ENCODE measurements around the gene TMEM252. TPM values are rescaled to one million over a fixed set of nuclear protein-coding genes. Genes with fewer than 3 reads are reported as not detected.

The TMEM252 gene, protein sequence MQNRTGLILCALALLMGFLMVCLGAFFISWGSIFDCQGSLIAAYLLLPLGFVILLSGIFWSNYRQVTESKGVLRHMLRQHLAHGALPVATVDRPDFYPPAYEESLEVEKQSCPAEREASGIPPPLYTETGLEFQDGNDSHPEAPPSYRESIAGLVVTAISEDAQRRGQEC
- not detected in 2 replicates for total RNA-seq

DNA sequence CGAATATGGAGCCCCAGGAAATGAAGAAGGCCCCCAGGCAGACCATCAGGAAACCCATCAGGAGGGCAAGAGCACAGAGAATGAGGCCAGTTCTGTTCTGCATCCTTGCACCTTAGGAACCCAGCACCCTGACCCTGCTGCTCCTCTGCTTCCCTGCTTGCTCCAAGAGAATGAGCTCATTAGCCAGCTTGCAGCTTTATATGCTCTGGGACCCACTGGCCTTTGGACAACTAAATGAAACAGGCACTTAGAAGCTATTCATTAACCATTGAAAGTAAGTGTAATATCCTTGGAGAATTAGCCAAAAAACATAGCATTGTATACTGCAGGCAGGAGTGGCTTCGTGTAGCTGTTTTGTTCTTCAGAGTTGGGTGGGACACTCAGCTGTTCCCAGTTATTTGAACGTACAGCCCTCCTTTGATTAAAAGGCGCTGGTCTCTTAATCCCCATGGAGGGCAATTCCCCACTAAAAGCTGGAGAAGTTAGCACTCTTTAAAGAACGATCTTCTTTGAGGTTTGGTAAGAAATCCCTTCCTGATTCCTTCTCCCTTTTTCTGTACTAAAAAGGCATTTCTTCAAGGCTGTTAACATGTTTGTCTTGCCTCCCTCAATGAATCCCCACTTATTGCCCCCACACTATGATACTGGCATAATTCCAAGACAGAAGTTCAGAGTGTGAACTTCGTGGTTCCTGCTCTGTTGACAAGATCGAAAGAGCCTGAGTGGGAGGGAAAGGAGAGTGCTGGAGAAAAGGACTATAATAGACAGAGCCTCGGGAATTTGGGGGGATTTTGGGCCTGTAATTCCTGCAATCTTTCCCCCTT, at the start of gene TMEM252:
Gene TMEM252 (minus strand): TSS at position 172 of the 824 bp plus-strand sequence. CDS start 69 bp downstream, at position 103.
- Mint-ChIP-seq H3K9me3 (no peaks in the 10 kb centered on the region), H3K4me3 (no peak within 1 kb of the TSS), H3K36me3 (ENCODE audit: low read depth) (no peaks in the 10 kb centered on the region), H3K27ac (no peak within 1 kb of the TSS), H3K4me1 (no peaks in the 10 kb centered on the region), H3K27me3 (peaks cover 16% of the 10 kb centered on the region)
- no peak for DNase-seq
- intact Hi-C loops (cut with micrococcal nuclease), result no loop called here

- peaks cover 13% of the 10 kb centered on the region for H3K4me1 Mint-ChIP-seq
- H3K36me3 Mint-ChIP-seq (ENCODE audit: low read depth), result no peaks in the 10 kb centered on the region
- H3K27ac Mint-ChIP-seq, result no peak overlapping the region
- no peak for DNase-seq
- intact Hi-C loops (cut with micrococcal nuclease), result loop anchor here (10.0 kb wide), 1 partner anchor 260 kb away; no protein-coding TSS in a partner anchor
- H3K4me3 Mint-ChIP-seq, result no peak overlapping the region
- no peaks in the 10 kb centered on the region for H3K9me3 Mint-ChIP-seq
- H3K27me3 Mint-ChIP-seq, result no peaks in the 10 kb centered on the region
Measured at GRCh38 chr9:68585034-68585761, 44.5 kb upstream of the TMEM252 start.

DNA sequence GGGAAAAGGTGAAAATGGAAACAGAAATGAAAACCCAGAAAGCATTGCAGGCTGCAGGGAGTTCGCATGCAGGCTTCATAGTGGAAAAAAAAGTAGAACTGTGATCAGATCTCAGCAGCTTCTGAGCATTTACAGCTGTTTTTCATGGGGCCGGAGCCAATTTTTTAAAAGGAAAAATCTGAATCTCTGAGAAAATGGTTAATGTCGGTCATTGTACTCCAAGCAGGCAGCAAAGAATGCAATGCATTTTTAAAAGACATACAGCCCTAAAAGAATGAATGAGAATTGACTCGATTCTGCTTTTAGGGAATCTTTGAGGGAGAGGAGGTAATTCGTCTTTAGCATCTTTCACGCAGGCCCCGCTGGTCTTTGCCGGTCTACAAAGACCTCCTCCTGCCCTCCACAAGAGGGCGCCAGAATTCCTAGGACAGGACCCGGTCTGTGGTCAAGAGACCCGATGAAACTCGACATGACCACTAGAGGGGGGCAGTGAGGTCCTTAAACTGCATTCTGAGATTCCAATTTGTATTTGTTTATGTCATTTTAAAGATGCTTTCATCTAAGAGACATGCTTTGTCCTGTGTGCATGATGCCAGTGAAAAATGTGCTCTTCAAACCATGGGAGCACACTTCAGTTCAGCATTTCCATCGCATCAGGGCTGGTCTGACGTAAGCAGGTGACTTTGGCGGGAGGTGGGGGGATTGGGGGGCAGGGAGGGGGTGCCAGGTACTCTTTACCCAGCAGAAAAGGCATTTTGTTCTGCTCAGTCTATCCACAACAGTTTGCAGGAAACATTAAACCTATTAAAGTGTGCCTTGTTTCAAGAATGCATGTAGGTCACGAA, 43.7 kb upstream of the TMEM252 start:
- H3K27me3 Mint-ChIP-seq, result peaks cover 2% of the 10 kb centered on the region

DNA sequence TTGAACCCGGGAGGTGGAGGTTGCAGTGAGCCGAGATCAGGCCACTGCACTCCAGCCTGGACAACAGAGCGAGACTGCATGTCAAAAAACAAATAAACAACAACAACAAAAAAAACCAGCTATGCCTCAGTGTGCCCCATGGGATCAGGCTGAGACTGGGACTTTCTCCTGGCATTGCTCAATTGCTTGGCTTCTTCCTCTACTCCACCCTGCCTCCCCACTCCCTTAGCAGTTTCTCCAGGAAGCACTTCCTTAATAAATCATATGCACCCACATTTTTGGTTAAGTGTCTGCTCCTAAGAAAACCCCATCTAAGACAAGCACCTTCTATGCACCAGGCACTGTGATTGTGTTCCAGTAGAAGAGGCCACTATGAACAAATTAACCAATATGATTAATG, 41.0 kb upstream of the TMEM252 start:
- Mint-ChIP-seq H3K4me3 (no peak overlapping the region), H3K4me1 (peaks cover 13% of the 10 kb centered on the region), H3K27me3 (peaks cover 4% of the 10 kb centered on the region), H3K27ac (no peak overlapping the region), H3K9me3 (no peaks in the 10 kb centered on the region), H3K36me3 (ENCODE audit: low read depth) (no peaks in the 10 kb centered on the region)
- no peak for DNase-seq
- intact Hi-C loops (cut with micrococcal nuclease), result loop anchor here (5.0 to 10.0 kb wide), 3 partner anchors 181 to 263 kb away; a partner anchor contains a TSS

More for the DNA sequence above, 43.7 kb upstream of the TMEM252 start:
- intact Hi-C loops (cut with micrococcal nuclease), result loop anchor here (1.0 to 10.0 kb wide), 9 partner anchors 69 to 443 kb away; a partner anchor contains a TSS
- H3K27ac Mint-ChIP-seq, result no peak overlapping the region
- peak; percentile 94 for DNase-seq
- H3K4me3 Mint-ChIP-seq, result no peak overlapping the region
- H3K9me3 Mint-ChIP-seq, result no peaks in the 10 kb centered on the region
- H3K4me1 Mint-ChIP-seq, result peaks cover 13% of the 10 kb centered on the region
- H3K36me3 Mint-ChIP-seq (ENCODE audit: low read depth), result no peaks in the 10 kb centered on the region

- intact Hi-C loops (cut with micrococcal nuclease), result no loop called here
- H3K36me3 Mint-ChIP-seq (ENCODE audit: low read depth), result no peaks in the 10 kb centered on the region
- no peak overlapping the region for H3K27ac Mint-ChIP-seq
- no peak overlapping the region for H3K4me3 Mint-ChIP-seq
- DNase-seq, result no peak
- H3K27me3 Mint-ChIP-seq, result peaks cover 16% of the 10 kb centered on the region
- H3K4me1 Mint-ChIP-seq, result no peaks in the 10 kb centered on the region
- H3K9me3 Mint-ChIP-seq, result no peaks in the 10 kb centered on the region
Measured at GRCh38 chr9:68577774-68578591, 37.3 kb upstream of the TMEM252 start.

- Mint-ChIP-seq H3K4me3 (no peak overlapping the region), H3K36me3 (ENCODE audit: low read depth) (no peaks in the 10 kb centered on the region), H3K4me1 (no peaks in the 10 kb centered on the region), H3K27ac (no peak overlapping the region), H3K27me3 (peaks cover 21% of the 10 kb centered on the region), H3K9me3 (peaks cover 6% of the 10 kb centered on the region)
- intact Hi-C loops (cut with micrococcal nuclease), result no loop called here
- no peak for DNase-seq
Measured at GRCh38 chr9:68575817-68576216, 35.1 kb upstream of the TMEM252 start.

- intact Hi-C loops (cut with micrococcal nuclease), result no loop called here
- Mint-ChIP-seq H3K36me3 (ENCODE audit: low read depth) (no peaks in the 10 kb centered on the region), H3K27ac (no peak overlapping the region), H3K9me3 (peaks cover 6% of the 10 kb centered on the region), H3K4me1 (no peaks in the 10 kb centered on the region), H3K4me3 (no peak overlapping the region), H3K27me3 (peaks cover 23% of the 10 kb centered on the region)
- DNase-seq, result no peak
Measured at GRCh38 chr9:68574150-68574549, 33.5 kb upstream of the TMEM252 start.

DNA sequence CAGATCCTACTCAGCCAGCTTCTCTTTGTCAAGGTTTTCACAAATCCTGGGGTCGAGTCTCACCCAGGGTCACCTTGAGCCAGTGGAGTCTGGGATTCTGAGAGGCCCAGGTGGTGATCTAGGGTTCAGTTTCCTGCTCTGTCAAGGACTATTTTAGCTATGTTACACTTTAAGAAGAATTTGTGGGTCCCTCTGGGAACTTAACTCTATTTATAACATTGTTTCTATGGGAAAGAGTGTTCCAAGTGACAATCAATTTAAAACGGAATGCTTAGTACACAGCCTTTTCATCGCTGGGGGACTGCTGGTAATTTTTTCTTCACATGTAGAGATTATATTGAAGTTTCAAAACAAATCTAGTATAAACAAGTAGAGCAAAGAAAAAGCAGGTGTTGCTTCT, 26.9 kb upstream of the TMEM252 start:
- intact Hi-C loops (cut with micrococcal nuclease), result no loop called here
- H3K9me3 Mint-ChIP-seq, result peaks cover 6% of the 10 kb centered on the region
- DNase-seq, result no peak
- H3K4me3 Mint-ChIP-seq, result no peak overlapping the region
- no peaks in the 10 kb centered on the region for H3K4me1 Mint-ChIP-seq
- H3K27me3 Mint-ChIP-seq, result peaks cover 27% of the 10 kb centered on the region
- no peaks in the 10 kb centered on the region for H3K36me3 Mint-ChIP-seq (ENCODE audit: low read depth)
- no peak overlapping the region for H3K27ac Mint-ChIP-seq

DNA sequence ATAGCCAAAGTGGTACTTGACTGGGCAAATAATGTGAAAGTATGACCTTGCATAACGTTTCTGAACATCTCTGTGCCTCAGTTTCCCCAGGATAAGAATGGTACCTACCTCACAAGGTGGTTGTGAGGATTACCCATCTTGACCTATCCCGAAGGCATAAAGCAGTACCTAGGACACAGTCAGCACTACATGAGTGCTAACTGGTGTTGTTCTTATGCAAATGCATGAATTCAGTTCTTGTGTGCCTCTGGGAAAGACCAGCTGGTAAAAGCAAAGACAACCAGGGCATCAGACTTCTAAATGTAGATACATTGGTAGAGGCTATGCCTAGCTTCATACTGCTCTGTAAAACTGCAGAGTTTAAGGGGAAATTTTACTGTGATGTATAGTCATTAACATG, 21.8 kb upstream of the TMEM252 start:
- no peak overlapping the region for H3K27ac Mint-ChIP-seq
- no peak for DNase-seq
- intact Hi-C loops (cut with micrococcal nuclease), result no loop called here
- peaks cover 8% of the 10 kb centered on the region for H3K4me1 Mint-ChIP-seq
- no peaks in the 10 kb centered on the region for H3K36me3 Mint-ChIP-seq (ENCODE audit: low read depth)
- H3K27me3 Mint-ChIP-seq, result peaks cover 15% of the 10 kb centered on the region
- H3K4me3 Mint-ChIP-seq, result no peak overlapping the region
- no peaks in the 10 kb centered on the region for H3K9me3 Mint-ChIP-seq

DNA sequence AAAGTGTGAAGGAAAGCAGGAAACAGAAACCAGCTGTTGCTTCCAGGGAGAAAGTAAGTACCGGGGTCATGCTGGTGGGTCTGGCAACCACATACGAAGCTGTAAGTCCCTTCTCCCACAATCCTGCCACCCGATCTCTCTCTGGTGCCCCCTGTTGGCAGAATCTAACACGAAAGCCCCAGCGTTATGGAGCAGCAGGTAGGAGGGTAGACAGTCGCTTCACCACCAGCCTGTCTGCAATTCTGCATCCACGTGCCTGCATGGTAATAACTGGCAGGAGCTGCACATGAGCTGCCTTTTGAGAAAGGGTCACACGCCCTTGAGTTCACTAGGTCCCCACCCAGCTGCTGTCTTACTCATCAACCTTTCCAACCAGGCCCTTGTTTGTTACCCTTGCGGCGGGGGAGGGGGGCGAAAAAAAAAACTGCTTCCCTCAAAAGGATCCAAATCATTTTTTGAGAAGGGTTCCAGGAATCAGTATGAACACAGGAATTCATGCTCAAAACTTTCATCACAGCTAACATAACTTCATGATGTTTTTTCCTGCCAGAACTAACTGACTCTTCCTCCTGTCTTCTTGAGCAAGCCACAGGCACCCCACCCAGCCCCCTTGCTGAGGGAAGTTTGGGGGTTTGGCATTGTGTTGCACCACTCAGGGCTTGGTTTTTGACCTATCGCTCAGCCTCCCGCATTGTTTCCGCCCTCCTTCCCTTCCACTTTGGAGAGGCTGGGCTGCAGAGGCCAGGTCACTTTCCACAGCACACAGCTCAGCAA, 19.6 kb upstream of the TMEM252 start:
- intact Hi-C loops (cut with micrococcal nuclease), result no loop called here
- Mint-ChIP-seq H3K27me3 (peaks cover 21% of the 10 kb centered on the region), H3K9me3 (no peaks in the 10 kb centered on the region), H3K36me3 (ENCODE audit: low read depth) (no peaks in the 10 kb centered on the region), H3K4me1 (peaks cover 8% of the 10 kb centered on the region), H3K27ac (no peak overlapping the region), H3K4me3 (no peak overlapping the region)
- DNase-seq, result peak; percentile 87

- no peaks in the 10 kb centered on the region for H3K36me3 Mint-ChIP-seq (ENCODE audit: low read depth)
- no peak for DNase-seq
- no peak overlapping the region for H3K4me3 Mint-ChIP-seq
- intact Hi-C loops (cut with micrococcal nuclease), result no loop called here
- no peak overlapping the region for H3K27ac Mint-ChIP-seq
- no peaks in the 10 kb centered on the region for H3K9me3 Mint-ChIP-seq
- peaks cover 8% of the 10 kb centered on the region for H3K4me1 Mint-ChIP-seq
- peaks cover 23% of the 10 kb centered on the region for H3K27me3 Mint-ChIP-seq
Measured at GRCh38 chr9:68558545-68558944, 17.9 kb upstream of the TMEM252 start.

DNA sequence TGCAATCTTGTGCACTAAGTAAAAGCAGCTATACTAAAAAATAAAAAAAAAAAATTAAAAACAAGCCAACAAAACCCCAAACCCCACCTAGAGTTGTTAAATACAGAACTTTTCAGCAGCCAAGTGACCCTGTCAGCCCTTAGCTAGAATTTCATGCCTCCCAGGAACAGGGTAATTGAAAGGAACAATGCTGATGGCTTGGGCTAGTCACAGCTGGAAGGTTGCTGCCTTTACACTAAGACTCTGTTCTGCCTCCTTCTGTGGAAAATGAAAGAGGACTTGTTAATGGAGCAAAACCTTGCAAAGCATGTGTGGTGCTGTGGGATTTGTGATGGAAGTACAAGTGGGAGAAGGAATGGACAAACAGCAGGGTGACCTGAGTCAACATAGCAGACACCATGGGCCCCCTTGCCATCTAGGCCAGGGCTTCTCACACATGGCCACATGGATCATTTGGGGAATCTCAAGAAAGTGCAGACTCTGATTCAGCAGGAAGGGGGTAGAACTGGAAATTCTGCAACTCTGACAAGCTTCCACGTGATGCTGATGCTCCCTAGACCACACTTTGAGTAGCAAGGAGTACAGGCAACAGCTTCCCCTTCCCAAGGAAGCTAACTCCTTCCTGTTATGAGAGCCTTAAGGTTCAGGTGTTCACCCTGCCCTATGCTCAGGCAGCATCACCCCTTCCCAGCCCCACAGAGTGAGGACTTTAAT, 14.9 kb upstream of the TMEM252 start:
- Mint-ChIP-seq H3K4me1 (peaks cover 7% of the 10 kb centered on the region), H3K27me3 (peaks cover 27% of the 10 kb centered on the region), H3K27ac (no peak overlapping the region), H3K9me3 (no peaks in the 10 kb centered on the region), H3K36me3 (ENCODE audit: low read depth) (no peaks in the 10 kb centered on the region), H3K4me3 (no peak overlapping the region)
- no peak for DNase-seq
- intact Hi-C loops (cut with micrococcal nuclease), result no loop called here
